Measurements from ENCODE around the gene SFMBT1. TPM values are rescaled to one million over a fixed set of nuclear protein-coding genes. Genes with fewer than 3 reads are reported as not detected.
"Not testable (repeated sequence)": the region's sequence is repeated elsewhere in the genome, so short reads cannot be mapped to it uniquely, and the experiment has no call there.

SFMBT1 gene
- polyA plus RNA-seq, 2 donors: 2.3 to 3.7 TPM

DNA sequence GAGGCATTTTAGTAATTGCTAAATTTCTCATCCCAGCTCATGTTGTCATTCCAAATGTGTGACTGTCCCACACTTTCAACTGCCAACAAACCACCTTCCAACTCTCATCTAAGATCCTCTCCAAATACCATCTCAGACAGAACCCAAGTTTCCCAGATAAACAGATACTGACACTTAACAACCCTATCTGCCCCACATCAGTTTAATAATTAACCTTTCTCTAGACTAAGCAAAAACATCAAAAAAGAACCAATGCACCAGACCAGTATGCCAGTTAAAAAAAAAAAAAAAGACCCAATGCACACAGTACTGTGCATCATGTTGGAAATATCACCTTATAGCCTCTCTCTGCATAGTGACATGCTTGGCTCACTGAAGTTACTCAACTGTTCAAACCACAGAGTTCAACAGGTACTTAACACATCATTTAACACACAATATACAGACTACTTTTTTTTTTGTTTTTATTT lies 5.5 kb downstream of the SFMBT1 start:
- Histone ChIP-seq H3K4me3 (ENCODE audit: low read depth in 1 of 2, low read length in 2 of 2) (no peak overlapping the region), H3K27me3 (ENCODE audit: control insufficient read depth in 1 of 2, insufficient read depth in 2 of 2, low read length in 2 of 2) (no peaks in the 10 kb centered on the region), H3K4me1 (ENCODE audit: control insufficient read depth in 2 of 2, insufficient read depth in 2 of 2, low read length in 1 of 2) (peaks cover 0 to 2% of the 10 kb centered on the region in 2 donors)

DNA sequence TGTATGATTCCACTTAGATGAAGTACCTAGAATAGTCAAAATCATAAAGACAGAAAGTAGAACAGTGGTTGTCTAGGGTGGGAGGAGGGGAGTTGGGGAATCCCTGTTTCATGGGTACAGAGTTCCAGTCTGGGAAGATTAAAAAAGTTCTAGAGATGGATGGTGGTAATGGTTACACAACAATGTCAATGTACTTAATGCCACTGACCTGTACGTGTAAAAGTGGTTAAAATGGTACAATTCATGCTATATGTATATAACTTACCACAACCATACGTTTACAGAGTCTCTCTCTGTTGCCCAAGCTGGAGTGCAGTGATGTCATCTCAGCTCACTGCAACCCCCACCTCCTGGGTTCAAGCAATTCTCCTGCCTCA lies 6.5 kb downstream of the SFMBT1 start:
- Histone ChIP-seq H3K4me3 (ENCODE audit: low read depth in 1 of 2, low read length in 2 of 2) (no peak overlapping the region), H3K27ac (ENCODE audit: low read depth in 2 of 2, low read length in 1 of 2) (no peak overlapping the region), H3K4me1 (ENCODE audit: control insufficient read depth in 2 of 2, insufficient read depth in 2 of 2, low read length in 1 of 2) (peaks cover 0 to 2% of the 10 kb centered on the region in 2 donors), H3K9me3 (ENCODE audit: control insufficient read depth in 2 of 2, insufficient read depth in 1 of 2, low read depth in 1 of 2, low read length in 1 of 2) (no peaks in the 10 kb centered on the region), H3K27me3 (ENCODE audit: control insufficient read depth in 1 of 2, insufficient read depth in 2 of 2, low read length in 2 of 2) (no peaks in the 10 kb centered on the region), H3K36me3 (ENCODE audit: control insufficient read depth in 2 of 2, insufficient read depth in 2 of 2, low read length in 1 of 2) (no peaks in the 10 kb centered on the region)
- 88 to 89% methylated on average over 2 of the region's 2 CpGs for WGBS, 2 donors

More for the DNA sequence above, 5.5 kb downstream of the SFMBT1 start:
- no peaks in the 10 kb centered on the region for H3K9me3 ChIP-seq (ENCODE audit: control insufficient read depth in 2 of 2, insufficient read depth in 1 of 2, low read depth in 1 of 2, low read length in 1 of 2)
- H3K36me3 ChIP-seq (ENCODE audit: control insufficient read depth in 2 of 2, insufficient read depth in 2 of 2, low read length in 1 of 2): no peaks in the 10 kb centered on the region
- H3K27ac ChIP-seq (ENCODE audit: low read depth in 2 of 2, low read length in 1 of 2): no peak overlapping the region

DNA sequence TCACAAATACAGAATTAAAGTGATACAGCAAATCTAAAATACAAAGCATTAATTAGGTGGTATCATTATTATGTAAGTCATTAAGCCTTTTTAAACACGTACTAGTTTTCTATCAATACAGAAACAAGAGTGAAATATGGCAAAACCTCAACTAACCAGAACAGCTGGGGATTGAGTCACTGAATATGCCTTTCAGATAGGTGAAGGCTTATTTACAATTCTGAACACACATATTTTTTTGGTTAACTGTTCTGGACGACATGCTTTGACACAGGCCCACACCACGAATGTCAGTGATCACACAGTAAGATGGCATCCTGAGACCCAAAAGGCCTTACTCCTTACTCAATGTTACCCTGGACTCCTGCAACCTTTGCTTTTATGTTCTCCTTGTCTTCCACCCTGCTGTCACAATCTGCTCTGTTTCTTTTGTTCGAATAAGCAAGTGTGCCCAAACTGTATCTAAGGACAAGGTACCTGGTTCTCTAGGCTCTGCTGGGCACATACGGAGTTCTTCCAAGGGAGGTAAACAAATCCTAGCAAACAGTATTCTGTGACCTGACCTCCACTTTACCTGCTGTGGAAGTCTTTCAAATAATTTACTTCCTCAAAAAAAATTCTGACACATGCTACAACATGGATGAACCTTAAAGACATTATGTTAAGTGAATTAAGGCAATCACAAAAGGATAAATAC lies 7.0 kb downstream of the SFMBT1 start:
- 65 to 76% methylated on average over 5 of the region's 5 CpGs for WGBS, 2 donors
- Histone ChIP-seq H3K4me1 (ENCODE audit: control insufficient read depth in 2 of 2, insufficient read depth in 2 of 2, low read length in 1 of 2) (peaks cover 0 to 2% of the 10 kb centered on the region in 2 donors), H3K27ac (ENCODE audit: low read depth in 2 of 2, low read length in 1 of 2) (no peak overlapping the region)

DNA sequence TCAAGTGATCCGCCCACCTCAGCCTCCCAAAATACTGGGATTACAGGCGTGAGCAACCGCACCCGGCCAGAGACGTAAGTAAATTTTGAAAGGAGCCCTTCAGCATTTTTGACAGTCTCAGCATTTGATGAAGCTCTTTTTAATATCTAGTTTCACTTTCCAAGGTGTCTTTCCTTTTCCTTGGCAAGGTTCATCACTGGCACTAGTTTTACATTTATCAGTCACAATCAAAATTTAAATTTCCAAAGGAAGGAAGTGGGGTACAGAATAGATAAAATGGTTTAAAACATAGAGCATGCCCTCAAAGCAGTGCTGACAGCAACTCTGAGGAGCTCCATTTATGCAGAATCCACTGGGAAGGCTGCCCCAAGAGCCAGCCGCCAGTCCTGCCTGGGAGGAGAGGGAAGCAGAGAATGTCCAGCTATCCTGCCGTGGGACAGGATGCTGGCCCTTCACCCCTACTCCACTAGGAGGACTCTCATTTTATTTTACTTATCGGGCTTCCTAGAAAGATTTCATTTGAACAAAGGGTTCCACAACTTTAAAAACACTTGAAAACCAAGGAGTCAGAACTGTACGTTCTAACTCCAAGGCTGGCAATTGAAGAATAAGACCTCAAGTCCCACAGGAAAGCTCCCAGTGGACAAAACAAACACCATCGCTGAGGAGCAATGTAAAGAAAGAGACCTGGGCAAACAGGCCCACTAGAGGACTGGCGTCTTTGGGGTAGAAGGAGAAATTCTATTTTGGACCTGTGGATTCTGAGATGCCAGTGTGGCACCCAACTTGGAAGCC lies 9.9 kb downstream of the SFMBT1 start:
- no peak overlapping the region for H3K27ac ChIP-seq (ENCODE audit: low read depth in 2 of 2, low read length in 1 of 2)
- WGBS, 2 donors: 70 to 76% methylated on average over 11 of the region's 11 CpGs

More for the DNA sequence above, 7.0 kb downstream of the SFMBT1 start:
- no peaks in the 10 kb centered on the region for H3K27me3 ChIP-seq (ENCODE audit: control insufficient read depth in 1 of 2, insufficient read depth in 2 of 2, low read length in 2 of 2)
- no peaks in the 10 kb centered on the region for H3K9me3 ChIP-seq (ENCODE audit: control insufficient read depth in 2 of 2, insufficient read depth in 1 of 2, low read depth in 1 of 2, low read length in 1 of 2)
- H3K4me3 ChIP-seq (ENCODE audit: low read depth in 1 of 2, low read length in 2 of 2): no peak overlapping the region
- H3K36me3 ChIP-seq (ENCODE audit: control insufficient read depth in 2 of 2, insufficient read depth in 2 of 2, low read length in 1 of 2): no peaks in the 10 kb centered on the region

DNA sequence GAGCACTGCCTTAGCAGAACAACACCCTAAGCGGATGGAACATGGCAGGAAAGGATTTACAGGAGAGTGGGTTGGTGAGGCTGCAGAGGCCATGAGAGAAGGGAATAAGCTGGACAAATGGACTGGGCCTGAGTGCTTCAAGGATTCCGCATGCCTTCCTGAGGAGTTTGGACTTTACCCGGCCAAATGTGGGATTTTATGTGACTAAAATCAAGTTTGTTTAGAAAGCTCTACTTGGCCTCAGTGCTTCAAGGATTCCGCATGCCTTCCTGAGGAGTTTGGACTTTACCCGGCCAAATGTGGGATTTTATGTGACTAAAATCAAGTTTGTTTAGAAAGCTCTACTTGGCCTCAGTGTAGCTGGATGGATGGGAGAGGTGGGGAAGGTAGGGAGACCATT lies 10.9 kb downstream of the SFMBT1 start:
- not testable (repeated sequence) for H3K4me3 ChIP-seq (ENCODE audit: low read depth in 1 of 2, low read length in 2 of 2); H3K27ac ChIP-seq (ENCODE audit: low read depth in 2 of 2, low read length in 1 of 2); H3K36me3 ChIP-seq (ENCODE audit: control insufficient read depth in 2 of 2, insufficient read depth in 2 of 2, low read length in 1 of 2); H3K9me3 ChIP-seq (ENCODE audit: control insufficient read depth in 2 of 2, insufficient read depth in 1 of 2, low read depth in 1 of 2, low read length in 1 of 2); H3K27me3 ChIP-seq (ENCODE audit: control insufficient read depth in 1 of 2, insufficient read depth in 2 of 2, low read length in 2 of 2); H3K4me1 ChIP-seq (ENCODE audit: control insufficient read depth in 2 of 2, insufficient read depth in 2 of 2, low read length in 1 of 2)
- 70 to 83% methylated on average over 5 of the region's 5 CpGs for WGBS, 2 donors

More for the DNA sequence above, 9.9 kb downstream of the SFMBT1 start:
- peaks cover 2% of the 10 kb centered on the region in 2 donors for H3K4me1 ChIP-seq (ENCODE audit: control insufficient read depth in 2 of 2, insufficient read depth in 2 of 2, low read length in 1 of 2)
- no peaks in the 10 kb centered on the region for H3K36me3 ChIP-seq (ENCODE audit: control insufficient read depth in 2 of 2, insufficient read depth in 2 of 2, low read length in 1 of 2)
- no peaks in the 10 kb centered on the region for H3K9me3 ChIP-seq (ENCODE audit: control insufficient read depth in 2 of 2, insufficient read depth in 1 of 2, low read depth in 1 of 2, low read length in 1 of 2)
- H3K27me3 ChIP-seq (ENCODE audit: control insufficient read depth in 1 of 2, insufficient read depth in 2 of 2, low read length in 2 of 2): no peaks in the 10 kb centered on the region
- no peak overlapping the region for H3K4me3 ChIP-seq (ENCODE audit: low read depth in 1 of 2, low read length in 2 of 2)

DNA sequence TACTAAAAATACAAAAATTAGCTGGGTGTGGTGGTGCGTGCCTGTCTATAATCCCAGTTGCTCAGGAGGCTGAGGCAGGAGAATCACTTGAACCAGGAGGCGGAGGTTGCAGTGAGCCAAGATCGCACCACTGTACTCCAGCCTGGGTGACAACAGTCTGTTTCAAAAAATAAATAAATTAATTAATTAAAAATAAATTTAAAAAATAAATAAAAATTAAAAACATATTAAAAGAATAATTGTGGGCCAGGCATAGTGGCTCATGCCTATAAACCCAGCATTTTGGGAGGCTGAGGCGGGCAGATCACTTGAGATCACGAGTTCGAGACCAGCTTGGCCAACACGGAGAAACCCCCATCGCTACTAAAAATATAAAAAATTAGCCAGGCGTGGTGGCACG lies 11.5 kb downstream of the SFMBT1 start:
- not testable (repeated sequence) for H3K9me3 ChIP-seq (ENCODE audit: control insufficient read depth in 2 of 2, insufficient read depth in 1 of 2, low read depth in 1 of 2, low read length in 1 of 2); H3K36me3 ChIP-seq (ENCODE audit: control insufficient read depth in 2 of 2, insufficient read depth in 2 of 2, low read length in 1 of 2); H3K27ac ChIP-seq (ENCODE audit: low read depth in 2 of 2, low read length in 1 of 2); H3K27me3 ChIP-seq (ENCODE audit: control insufficient read depth in 1 of 2, insufficient read depth in 2 of 2, low read length in 2 of 2); H3K4me3 ChIP-seq (ENCODE audit: low read depth in 1 of 2, low read length in 2 of 2); H3K4me1 ChIP-seq (ENCODE audit: control insufficient read depth in 2 of 2, insufficient read depth in 2 of 2, low read length in 1 of 2)
- WGBS, 2 donors: 94 to 96% methylated on average over 10 of the region's 10 CpGs

DNA sequence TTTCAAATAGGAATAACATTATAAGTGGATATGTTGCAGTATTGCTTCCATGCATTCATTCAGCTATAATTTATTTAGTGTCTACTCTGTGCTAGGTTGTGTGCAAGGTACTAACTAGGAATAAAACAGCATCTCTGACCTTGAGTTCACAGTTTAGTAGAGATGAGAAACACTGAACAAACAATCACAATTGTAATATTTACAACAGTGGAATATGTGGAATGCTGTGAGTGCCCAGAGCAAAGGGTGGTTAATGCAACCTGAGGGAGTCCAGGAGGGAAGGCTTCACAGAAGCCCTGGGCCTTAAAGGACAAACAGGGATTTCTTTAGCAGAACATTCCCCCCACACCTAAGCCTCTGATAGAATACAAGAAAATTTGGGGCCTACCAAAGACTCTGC lies 13.3 kb downstream of the SFMBT1 start:
- H3K4me1 ChIP-seq (ENCODE audit: control insufficient read depth in 2 of 2, insufficient read depth in 2 of 2, low read length in 1 of 2): peaks cover 2 to 4% of the 10 kb centered on the region in 2 donors
- H3K27ac ChIP-seq (ENCODE audit: low read depth in 2 of 2, low read length in 1 of 2): no peak overlapping the region
- H3K27me3 ChIP-seq (ENCODE audit: control insufficient read depth in 1 of 2, insufficient read depth in 2 of 2, low read length in 2 of 2): no peaks in the 10 kb centered on the region
- no peak overlapping the region for H3K4me3 ChIP-seq (ENCODE audit: low read depth in 1 of 2, low read length in 2 of 2)
- H3K9me3 ChIP-seq (ENCODE audit: control insufficient read depth in 2 of 2, insufficient read depth in 1 of 2, low read depth in 1 of 2, low read length in 1 of 2): no peaks in the 10 kb centered on the region
- no peaks in the 10 kb centered on the region for H3K36me3 ChIP-seq (ENCODE audit: control insufficient read depth in 2 of 2, insufficient read depth in 2 of 2, low read length in 1 of 2)

DNA sequence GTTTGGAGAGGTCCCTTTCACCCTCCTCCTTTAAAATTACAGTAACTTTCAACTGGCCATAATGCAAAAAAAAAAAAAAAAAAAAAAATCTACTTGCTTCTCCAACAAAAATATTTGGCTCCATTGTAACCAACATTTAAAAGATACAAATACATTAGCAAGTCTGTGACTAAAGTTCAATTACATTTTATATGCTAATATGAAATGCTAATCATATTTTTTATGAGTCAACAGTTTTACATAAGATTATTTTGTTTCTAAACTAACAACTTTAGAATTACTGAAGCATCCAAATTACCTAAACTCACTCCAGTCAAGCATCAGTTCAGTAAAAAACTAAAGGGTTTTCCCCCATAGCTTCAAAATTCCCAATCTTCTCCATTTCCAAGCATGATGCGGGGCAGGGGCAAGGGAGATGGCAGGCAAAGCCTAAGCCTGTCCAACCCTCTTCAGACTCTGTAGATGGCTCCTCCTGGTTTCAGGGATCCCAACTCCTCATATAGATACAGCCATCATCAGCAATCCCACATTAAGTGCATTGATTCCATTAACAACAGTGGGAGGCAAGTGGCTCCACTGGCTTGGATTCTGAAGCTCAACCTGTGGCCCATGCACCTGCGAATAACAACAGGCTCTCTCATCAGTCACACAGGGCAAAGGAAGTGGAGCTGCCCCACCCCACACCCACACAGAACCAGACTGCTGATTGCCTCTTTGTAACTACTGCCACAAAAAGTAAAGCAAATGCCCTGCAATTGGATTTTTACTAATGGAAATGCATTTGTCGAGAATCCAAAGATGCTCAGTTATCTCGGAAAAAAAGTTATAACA lies 15.0 kb downstream of the SFMBT1 start:
- Histone ChIP-seq H3K4me3 (ENCODE audit: low read depth in 1 of 2, low read length in 2 of 2) (no peak overlapping the region), H3K27me3 (ENCODE audit: control insufficient read depth in 1 of 2, insufficient read depth in 2 of 2, low read length in 2 of 2) (no peaks in the 10 kb centered on the region), H3K27ac (ENCODE audit: low read depth in 2 of 2, low read length in 1 of 2) (no peak overlapping the region), H3K9me3 (ENCODE audit: control insufficient read depth in 2 of 2, insufficient read depth in 1 of 2, low read depth in 1 of 2, low read length in 1 of 2) (no peaks in the 10 kb centered on the region), H3K4me1 (ENCODE audit: control insufficient read depth in 2 of 2, insufficient read depth in 2 of 2, low read length in 1 of 2) (peaks cover 0 to 4% of the 10 kb centered on the region in 2 donors), H3K36me3 (ENCODE audit: control insufficient read depth in 2 of 2, insufficient read depth in 2 of 2, low read length in 1 of 2) (no peaks in the 10 kb centered on the region)
- 77% methylated on average over 4 of the region's 4 CpGs for WGBS, 2 donors

DNA sequence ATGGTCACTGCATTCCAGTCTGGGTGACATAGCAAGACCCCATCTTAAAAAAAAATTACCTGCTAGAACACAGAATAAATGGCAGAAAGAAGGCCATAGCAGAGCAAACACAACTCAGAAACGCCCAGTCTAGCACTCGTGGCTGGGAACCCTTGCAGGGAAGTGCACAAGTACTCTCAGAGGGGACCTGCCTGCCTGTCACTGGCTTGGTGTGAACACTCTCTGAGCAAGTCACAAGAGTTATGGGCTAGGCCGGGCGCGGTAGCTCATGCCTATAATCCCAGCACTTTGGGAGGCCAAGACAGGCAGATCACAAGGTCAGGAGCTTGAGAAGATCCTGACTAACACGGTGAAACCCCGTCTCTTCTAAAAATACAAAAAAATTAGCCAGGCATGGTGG lies 17.2 kb downstream of the SFMBT1 start:
- Histone ChIP-seq H3K4me1 (ENCODE audit: control insufficient read depth in 2 of 2, insufficient read depth in 2 of 2, low read length in 1 of 2) (peaks cover 0 to 4% of the 10 kb centered on the region in 2 donors), H3K4me3 (ENCODE audit: low read depth in 1 of 2, low read length in 2 of 2) (no peak overlapping the region), H3K9me3 (ENCODE audit: control insufficient read depth in 2 of 2, insufficient read depth in 1 of 2, low read depth in 1 of 2, low read length in 1 of 2) (no peaks in the 10 kb centered on the region), H3K27me3 (ENCODE audit: control insufficient read depth in 1 of 2, insufficient read depth in 2 of 2, low read length in 2 of 2) (no peaks in the 10 kb centered on the region), H3K36me3 (ENCODE audit: control insufficient read depth in 2 of 2, insufficient read depth in 2 of 2, low read length in 1 of 2) (peaks cover 0 to 3% of the 10 kb centered on the region in 2 donors), H3K27ac (ENCODE audit: low read depth in 2 of 2, low read length in 1 of 2) (no peak overlapping the region)
- 90 to 94% methylated on average over 7 of the region's 7 CpGs for WGBS, 2 donors

Measured in esophagus (tissue), 2 donors.